Epithelial cell of esophagus (primary cell): ENCODE results near the gene GPR12.

Experiments
- DNase-seq: peaks from one replicate; pipeline ENCODE4 v3.0.0; 2010; ENCODE audit warnings: low read depth
- H3K4me3 ChIP-seq: 2 replicates; pipeline ENCODE4 v1.5.1; 2011; ENCODE audit warnings: mild to moderate bottlenecking, low read length, control low read depth
- CTCF ChIP-seq: IDR thresholded peaks from 2 replicates; pipeline ENCODE4 v1.5.1; 2011; ENCODE audit warnings: low read depth, mild to moderate bottlenecking, low read length, control low read depth, inconsistent platforms; ENCODE audit not compliant: insufficient read depth; ENCODE audit errors: missing control alignments

The GPR12 gene

GRCh38 chr13:26784704-26785639 lies 24.4 kb upstream of the GPR12 start:
- no peak overlapping the region for H3K4me3 ChIP-seq
- TF ChIP-seq CTCF: no peak
- DNase-seq: no peak

GRCh38 chr13:26780411-26780810 lies 19.8 kb upstream of the GPR12 start:
- no peak for TF ChIP-seq CTCF
- no peak overlapping the region for H3K4me3 ChIP-seq
- DNase-seq: no peak

- H3K4me3 ChIP-seq: no peak overlapping the region
- TF ChIP-seq CTCF: no peak
- no peak for DNase-seq
These were observed 18.7 kb upstream of the GPR12 start for GRCh38 chr13:26779321-26779720.

GRCh38 chr13:26772531-26772930 lies 11.9 kb upstream of the GPR12 start:
- H3K4me3 ChIP-seq: no peak overlapping the region
- no peak for TF ChIP-seq CTCF
- no peak for DNase-seq

GRCh38 chr13:26771796-26772195 lies 11.2 kb upstream of the GPR12 start:
- DNase-seq: no peak
- no peak for TF ChIP-seq CTCF
- no peak overlapping the region for H3K4me3 ChIP-seq

- H3K4me3 ChIP-seq: no peak overlapping the region
- no peak for TF ChIP-seq CTCF
- no peak for DNase-seq
These were observed 2.3 kb upstream of the GPR12 start for GRCh38 chr13:26762745-26763345.
